NOMO-1 treated with DMSO at 0.1 percent for 48 hours (cell line): Measurements from ENCODE around the gene KRTAP10-9.
"Not testable (repeated sequence)": the region's sequence is repeated elsewhere in the genome, so short reads cannot be mapped to it uniquely, and the experiment has no call there.

Experiments used
- DNase-seq: peaks from one replicate; lab custom pipeline; 2025; ENCODE audit not compliant: unreplicated experiment; lab: John Stamatoyannopoulos, UW

KRTAP10-9 gene

GRCh38 chr21:44595524-44595923 lies 31.4 kb upstream of the KRTAP10-9 start:
- no peak for DNase-seq

GRCh38 chr21:44596068-44596725 lies 30.7 kb upstream of the KRTAP10-9 start:
- no peak for DNase-seq

- no peak for DNase-seq
Observed at GRCh38 chr21:44598061-44598460, 28.8 kb upstream of the KRTAP10-9 start.

GRCh38 chr21:44599264-44600029 lies 27.4 kb upstream of the KRTAP10-9 start:
- no peak for DNase-seq

GRCh38 chr21:44600118-44600978 lies 26.5 kb upstream of the KRTAP10-9 start, which contains the start of gene KRTAP10-7:
Gene KRTAP10-7 (plus strand): TSS chr21:44600597. CDS start chr21:44600622, 25 bp downstream.
- DNase-seq = not testable (repeated sequence)

GRCh38 chr21:44601091-44601490 lies 25.8 kb upstream of the KRTAP10-9 start:
- not testable (repeated sequence) for DNase-seq

- no peak for DNase-seq
Observed at GRCh38 chr21:44601596-44602462, 25.1 kb upstream of the KRTAP10-9 start.

- no peak for DNase-seq
Observed at GRCh38 chr21:44602463-44602850, 24.4 kb upstream of the KRTAP10-9 start.

GRCh38 chr21:44603109-44603875 lies 23.6 kb upstream of the KRTAP10-9 start:
- no peak for DNase-seq

GRCh38 chr21:44603911-44604310 lies 23.0 kb upstream of the KRTAP10-9 start:
- no peak for DNase-seq

GRCh38 chr21:44606495-44606894 lies 20.4 kb upstream of the KRTAP10-9 start:
- no peak for DNase-seq

GRCh38 chr21:44609193-44609592 lies 17.7 kb upstream of the KRTAP10-9 start:
- DNase-seq = no peak

- DNase-seq = not testable (repeated sequence)
Observed at GRCh38 chr21:44610157-44610843, 16.6 kb upstream of the KRTAP10-9 start.

GRCh38 chr21:44611551-44611950 lies 15.3 kb upstream of the KRTAP10-9 start:
- DNase-seq = no peak

GRCh38 chr21:44612029-44612486 lies 14.8 kb upstream of the KRTAP10-9 start, which contains the start of gene KRTAP10-8:
Gene KRTAP10-8 (plus strand): TSS chr21:44612079. CDS start chr21:44612101, 22 bp downstream.
- no peak for DNase-seq

- DNase-seq = no peak
Observed at GRCh38 chr21:44612669-44613229, 14.1 kb upstream of the KRTAP10-9 start.

- no peak for DNase-seq
Observed at GRCh38 chr21:44613386-44614155, 13.3 kb upstream of the KRTAP10-9 start.

- DNase-seq = no peak
Observed at GRCh38 chr21:44614161-44614631, 12.7 kb upstream of the KRTAP10-9 start.
